ENCODE results near the gene CCDC186. TPM values are rescaled to one million over a fixed set of nuclear protein-coding genes. Genes with fewer than 3 reads are reported as not detected.

The CCDC186 gene
- total RNA-seq, 1 donor from 2014 or later: 18.8 TPM

GRCh38 chr10:114140036-114140435 is 34.0 kb downstream of the CCDC186 start:
- Histone ChIP-seq H3K27ac (replicated peaks) (no peak overlapping the region), H3K9me3 (replicated peaks) (no peaks in the 10 kb centered on the region), H3K4me3 (no peak overlapping the region), H3K36me3 (peaks cover 57% of the 10 kb centered on the region), H3K27me3 (ENCODE audit: low read depth) (no peaks in the 10 kb centered on the region), H3K4me1 (peaks cover 13% of the 10 kb centered on the region)
- no peak for TF ChIP-seq CTCF (IDR thresholded peaks at IDR 0.05; ENCODE audit: borderline replicate concordance)
- no peak for DNase-seq
- intact Hi-C loops (cut with micrococcal nuclease): no loop called here

GRCh38 chr10:114138581-114138980 is 35.4 kb downstream of the CCDC186 start:
- H3K4me3 ChIP-seq: no peak overlapping the region
- H3K4me1 ChIP-seq: peaks cover 18% of the 10 kb centered on the region
- intact Hi-C loops (cut with micrococcal nuclease): no loop called here
- no peak for TF ChIP-seq CTCF (IDR thresholded peaks at IDR 0.05; ENCODE audit: borderline replicate concordance)
- no peak for DNase-seq
- H3K36me3 ChIP-seq: peaks cover 61% of the 10 kb centered on the region
- no peaks in the 10 kb centered on the region for H3K9me3 ChIP-seq (replicated peaks)
- H3K27me3 ChIP-seq (ENCODE audit: low read depth): no peaks in the 10 kb centered on the region
- no peak overlapping the region for H3K27ac ChIP-seq (replicated peaks)

GRCh38 chr10:114135476-114135875 is 38.5 kb downstream of the CCDC186 start:
- H3K27me3 ChIP-seq (ENCODE audit: low read depth): no peaks in the 10 kb centered on the region
- peaks cover 13% of the 10 kb centered on the region for H3K4me1 ChIP-seq
- no peak for DNase-seq
- no peaks in the 10 kb centered on the region for H3K9me3 ChIP-seq (replicated peaks)
- intact Hi-C loops (cut with micrococcal nuclease): no loop called here
- H3K4me3 ChIP-seq: no peak overlapping the region
- TF ChIP-seq CTCF (IDR thresholded peaks at IDR 0.05; ENCODE audit: borderline replicate concordance): no peak
- no peak overlapping the region for H3K27ac ChIP-seq (replicated peaks)
- H3K36me3 ChIP-seq: peaks cover 78% of the 10 kb centered on the region

GRCh38 chr10:114131094-114131493 is 42.9 kb downstream of the CCDC186 start:
- no peak overlapping the region for H3K4me3 ChIP-seq
- no peak for TF ChIP-seq CTCF (IDR thresholded peaks at IDR 0.05; ENCODE audit: borderline replicate concordance)
- peaks cover 13% of the 10 kb centered on the region for H3K4me1 ChIP-seq
- intact Hi-C loops (cut with micrococcal nuclease): no loop called here
- DNase-seq: no peak
- no peak overlapping the region for H3K27ac ChIP-seq (replicated peaks)
- no peaks in the 10 kb centered on the region for H3K9me3 ChIP-seq (replicated peaks)
- peaks cover 100% of the 10 kb centered on the region for H3K36me3 ChIP-seq
- no peaks in the 10 kb centered on the region for H3K27me3 ChIP-seq (ENCODE audit: low read depth)

- H3K27me3 ChIP-seq (ENCODE audit: low read depth): no peaks in the 10 kb centered on the region
- H3K4me3 ChIP-seq: no peak overlapping the region
- H3K27ac ChIP-seq (replicated peaks): no peak overlapping the region
- no peak for DNase-seq
- no peak for TF ChIP-seq CTCF (IDR thresholded peaks at IDR 0.05; ENCODE audit: borderline replicate concordance)
- peaks cover 13% of the 10 kb centered on the region for H3K4me1 ChIP-seq
- H3K36me3 ChIP-seq: peaks cover 33% of the 10 kb centered on the region
- no peaks in the 10 kb centered on the region for H3K9me3 ChIP-seq (replicated peaks)
- intact Hi-C loops (cut with micrococcal nuclease): no loop called here
These were observed 53.0 kb downstream of the CCDC186 start for GRCh38 chr10:114121031-114121430.

- peak overlapping the region; percentile 9 for H3K27ac ChIP-seq (replicated peaks)
- H3K27me3 ChIP-seq (ENCODE audit: low read depth): no peaks in the 10 kb centered on the region
- no peak for TF ChIP-seq CTCF (IDR thresholded peaks at IDR 0.05; ENCODE audit: borderline replicate concordance)
- H3K9me3 ChIP-seq (replicated peaks): no peaks in the 10 kb centered on the region
- H3K4me1 ChIP-seq: peaks cover 13% of the 10 kb centered on the region
- peak overlapping the region; percentile 37 for H3K4me3 ChIP-seq
- intact Hi-C loops (cut with micrococcal nuclease): no loop called here
- peaks cover 8% of the 10 kb centered on the region for H3K36me3 ChIP-seq
- DNase-seq: no peak
These were observed 55.5 kb downstream of the CCDC186 start for GRCh38 chr10:114118514-114118913.

Measured in left ventricle myocardium inferior (tissue), 1 donor.